ENCODE measurements around the gene ZNF701. TPM values are rescaled to one million over a fixed set of nuclear protein-coding genes. Genes with fewer than 3 reads are reported as not detected.
"Not testable (repeated sequence)": the region's sequence is repeated elsewhere in the genome, so short reads cannot be mapped to it uniquely, and the experiment has no call there.

Gene ZNF701
- polyA plus RNA-seq, 1 of the 3 experiments (the other 2 are of a cell fraction): 3.8 TPM

DNA sequence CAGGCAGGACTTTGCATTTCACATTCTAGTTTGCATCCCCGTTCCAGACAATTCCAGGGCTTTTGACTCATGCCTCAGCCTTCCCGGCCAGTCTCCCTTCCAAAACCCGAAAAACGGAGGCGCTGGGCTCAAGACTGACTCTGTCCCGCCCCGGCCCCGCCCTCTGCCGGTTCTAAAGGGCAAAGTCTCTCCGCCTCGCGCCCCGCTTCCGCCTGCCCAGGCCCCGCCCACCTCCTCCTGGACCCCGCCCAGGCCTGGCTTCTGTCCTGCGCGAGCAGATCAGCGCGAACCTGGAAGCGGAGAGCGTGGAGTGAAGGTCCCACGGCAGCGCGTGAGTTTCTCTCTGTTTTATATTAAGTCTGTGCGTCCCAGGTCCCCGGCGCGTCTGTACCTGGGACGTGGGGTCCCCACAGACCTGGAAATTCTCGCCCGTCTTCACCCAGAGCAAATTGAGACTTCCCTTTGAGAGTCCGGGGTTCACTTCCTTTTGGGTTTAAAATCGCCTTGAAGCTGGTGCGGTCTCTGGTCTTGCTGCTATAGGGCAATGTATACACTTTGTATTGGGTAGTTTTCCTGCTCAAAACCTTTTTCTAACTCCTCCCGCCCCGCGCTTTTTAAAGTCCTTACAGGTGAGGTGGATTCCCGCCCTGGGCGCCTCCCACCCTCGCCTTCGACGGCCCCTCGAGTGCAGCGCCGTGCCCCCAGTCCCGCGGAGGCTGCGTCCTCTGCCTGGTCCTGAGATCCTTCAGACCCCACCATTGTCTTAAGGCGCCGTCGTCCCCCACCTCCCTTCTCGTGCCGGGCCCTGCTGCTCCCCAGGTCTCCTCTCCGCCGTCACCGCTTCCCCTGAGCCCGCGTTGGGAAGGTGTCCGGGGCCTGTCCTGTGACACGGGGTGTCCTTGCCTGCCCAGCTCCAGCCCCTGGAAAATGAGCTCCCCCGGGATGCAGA, 31.2 kb downstream of the ZNF701 start:
- peaks cover 3% of the 10 kb centered on the region for H3F3A ChIP-seq (replicated peaks; ENCODE audit: insufficient read depth)
- no peaks in the 10 kb centered on the region for H4K20me1 ChIP-seq (ENCODE audit: insufficient read depth)
- POLR2A ChIA-PET: no interaction called here
- no peaks in the 10 kb centered on the region for H3K27me3 ChIP-seq (ENCODE audit: insufficient read depth)
- H3K4me3 ChIP-seq (ENCODE audit: low read depth in 2 of 2, low read length in 1 of 2): peak overlapping the region; percentile 59 to 81
- H3K9me2 ChIP-seq: no peaks in the 10 kb centered on the region
- TF ChIP-seq NRF1 (IDR thresholded peaks at IDR 0.05; ENCODE audit: low read depth, low read length) (peak; percentile 61), CHD2 (IDR thresholded peaks at IDR 0.05; ENCODE audit: low read length, partially characterized antibody) (no peak), ELF1 (IDR thresholded peaks at IDR 0.05) (peak; percentile 68), GABPA (IDR thresholded peaks at IDR 0.05; ENCODE audit: low read depth) (no peak; the same call in 1 of the 2 replicates), RCOR1 (IDR thresholded peaks at IDR 0.05; ENCODE audit: low read length) (no peak), MXI1 (IDR thresholded peaks at IDR 0.05; ENCODE audit: low read depth, low read length) (peak; percentile 81), TAF1 (IDR thresholded peaks at IDR 0.05; ENCODE audit: borderline replicate concordance, low read depth, low read length) (no peak), POLR2AphosphoS5 (IDR thresholded peaks at IDR 0.05; ENCODE audit: low read depth, low read length) (peak; percentile 79; the same call in 1 of the 2 replicates)
- TF ChIP-seq, protein P1, sequence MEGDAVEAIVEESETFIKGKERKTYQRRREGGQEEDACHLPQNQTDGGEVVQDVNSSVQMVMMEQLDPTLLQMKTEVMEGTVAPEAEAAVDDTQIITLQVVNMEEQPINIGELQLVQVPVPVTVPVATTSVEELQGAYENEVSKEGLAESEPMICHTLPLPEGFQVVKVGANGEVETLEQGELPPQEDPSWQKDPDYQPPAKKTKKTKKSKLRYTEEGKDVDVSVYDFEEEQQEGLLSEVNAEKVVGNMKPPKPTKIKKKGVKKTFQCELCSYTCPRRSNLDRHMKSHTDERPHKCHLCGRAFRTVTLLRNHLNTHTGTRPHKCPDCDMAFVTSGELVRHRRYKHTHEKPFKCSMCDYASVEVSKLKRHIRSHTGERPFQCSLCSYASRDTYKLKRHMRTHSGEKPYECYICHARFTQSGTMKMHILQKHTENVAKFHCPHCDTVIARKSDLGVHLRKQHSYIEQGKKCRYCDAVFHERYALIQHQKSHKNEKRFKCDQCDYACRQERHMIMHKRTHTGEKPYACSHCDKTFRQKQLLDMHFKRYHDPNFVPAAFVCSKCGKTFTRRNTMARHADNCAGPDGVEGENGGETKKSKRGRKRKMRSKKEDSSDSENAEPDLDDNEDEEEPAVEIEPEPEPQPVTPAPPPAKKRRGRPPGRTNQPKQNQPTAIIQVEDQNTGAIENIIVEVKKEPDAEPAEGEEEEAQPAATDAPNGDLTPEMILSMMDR (IDR thresholded peaks at IDR 0.05): peak; percentile 21; the same call in 1 of the 2 replicates
- TF ChIP-seq, protein P2, sequence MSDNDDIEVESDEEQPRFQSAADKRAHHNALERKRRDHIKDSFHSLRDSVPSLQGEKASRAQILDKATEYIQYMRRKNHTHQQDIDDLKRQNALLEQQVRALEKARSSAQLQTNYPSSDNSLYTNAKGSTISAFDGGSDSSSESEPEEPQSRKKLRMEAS (IDR thresholded peaks at IDR 0.05; ENCODE audit: low read depth): 0 out of 2 replicates have a peak, but pooled peaks have one; percentile 1
- DNase-seq: peak; percentile 95
- H2AFZ ChIP-seq (ENCODE audit: low read depth): peak overlapping the region; percentile 94
- H3K4me2 ChIP-seq: peak overlapping the region; percentile 86
- peaks cover 0 to 7% of the 10 kb centered on the region in 2 experiments; a peak in 1 of 4 replicates for H3K4me1 ChIP-seq (ENCODE audit: control insufficient read depth in 1 of 2, insufficient read depth in 2 of 2, low read depth in 1 of 2, low read length in 1 of 2)
- H3K27ac ChIP-seq (ENCODE audit: low read depth in 2 of 2, low read length in 1 of 2): peak overlapping the region; percentile 38 to 54; a peak in 3 of 4 replicates
- H3K9me3 ChIP-seq: no peaks in the 10 kb centered on the region
- peaks cover 9% of the 10 kb centered on the region; the same call in 1 of the 2 replicates for H3K79me2 ChIP-seq (ENCODE audit: insufficient read depth)
- H3K9ac ChIP-seq: peak overlapping the region; percentile 63; the same call in 1 of the 2 replicates
- WGBS (ENCODE audit: low lambda C conversion rate): 3% methylated on average over 46 of the region's 62 CpGs
- H3K36me3 ChIP-seq (replicated peaks in 1 of 2; ENCODE audit: control insufficient read depth in 1 of 2, insufficient read depth in 2 of 2, low read length in 1 of 2): peaks cover 6 to 15% of the 10 kb centered on the region in 2 experiments
- CTCF ChIA-PET: interaction anchor here (0.6 to 1.6 kb wide), 3 partner anchors 11 to 365 kb away, joined by 3 to 4 read pairs (median 3); no protein-coding TSS in a partner anchor

DNA sequence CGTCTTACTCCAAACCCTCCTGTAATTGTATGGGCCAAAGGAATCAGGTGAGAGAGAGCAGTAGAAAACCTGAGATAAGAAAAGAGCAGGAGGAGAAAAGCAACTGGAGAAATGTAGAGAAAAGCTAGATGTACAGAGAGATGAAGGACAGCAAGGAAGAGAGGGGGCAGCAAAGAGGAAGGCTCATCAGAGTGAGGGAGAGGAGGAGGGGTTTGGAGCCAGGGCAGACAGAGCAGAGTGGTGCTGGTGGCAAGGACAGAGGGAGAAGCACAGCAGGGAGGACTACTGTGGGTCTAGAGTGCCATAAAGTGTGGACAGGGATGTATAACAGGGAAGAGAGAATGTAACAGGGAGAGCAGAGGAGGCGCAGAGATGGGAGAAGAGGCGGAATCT, 31.9 kb downstream of the ZNF701 start:
- H3K4me3 ChIP-seq (ENCODE audit: low read depth in 2 of 2, low read length in 1 of 2): peak overlapping the region; percentile 59 to 81
- H3K4me1 ChIP-seq (ENCODE audit: control insufficient read depth in 1 of 2, insufficient read depth in 2 of 2, low read depth in 1 of 2, low read length in 1 of 2); H3F3A ChIP-seq (replicated peaks; ENCODE audit: insufficient read depth); H3K36me3 ChIP-seq (replicated peaks in 1 of 2; ENCODE audit: control insufficient read depth in 1 of 2, insufficient read depth in 2 of 2, low read length in 1 of 2); H3K27ac ChIP-seq (ENCODE audit: low read depth in 2 of 2, low read length in 1 of 2); H4K20me1 ChIP-seq (ENCODE audit: insufficient read depth); DNase-seq; H3K9me2 ChIP-seq; H3K27me3 ChIP-seq (ENCODE audit: insufficient read depth); POLR2A ChIA-PET; H3K79me2 ChIP-seq (ENCODE audit: insufficient read depth); H3K9me3 ChIP-seq: not testable (repeated sequence)
- 61% methylated on average over 3 of the region's 3 CpGs for WGBS (ENCODE audit: low lambda C conversion rate)
- peak overlapping the region; percentile 94; the same call in 1 of the 2 replicates for H2AFZ ChIP-seq (ENCODE audit: low read depth)
- peak overlapping the region; percentile 86 for H3K4me2 ChIP-seq
- CTCF ChIA-PET: interaction anchor here (1.6 kb wide), 1 partner anchor 23 kb away, joined by 3 read pairs; no protein-coding TSS in a partner anchor
- peak overlapping the region; percentile 63; the same call in 1 of the 2 replicates for H3K9ac ChIP-seq

Measured in SK-N-SH (cell line).